ENCODE data around the gene RBBP8NL.

RBBP8NL gene, protein sequence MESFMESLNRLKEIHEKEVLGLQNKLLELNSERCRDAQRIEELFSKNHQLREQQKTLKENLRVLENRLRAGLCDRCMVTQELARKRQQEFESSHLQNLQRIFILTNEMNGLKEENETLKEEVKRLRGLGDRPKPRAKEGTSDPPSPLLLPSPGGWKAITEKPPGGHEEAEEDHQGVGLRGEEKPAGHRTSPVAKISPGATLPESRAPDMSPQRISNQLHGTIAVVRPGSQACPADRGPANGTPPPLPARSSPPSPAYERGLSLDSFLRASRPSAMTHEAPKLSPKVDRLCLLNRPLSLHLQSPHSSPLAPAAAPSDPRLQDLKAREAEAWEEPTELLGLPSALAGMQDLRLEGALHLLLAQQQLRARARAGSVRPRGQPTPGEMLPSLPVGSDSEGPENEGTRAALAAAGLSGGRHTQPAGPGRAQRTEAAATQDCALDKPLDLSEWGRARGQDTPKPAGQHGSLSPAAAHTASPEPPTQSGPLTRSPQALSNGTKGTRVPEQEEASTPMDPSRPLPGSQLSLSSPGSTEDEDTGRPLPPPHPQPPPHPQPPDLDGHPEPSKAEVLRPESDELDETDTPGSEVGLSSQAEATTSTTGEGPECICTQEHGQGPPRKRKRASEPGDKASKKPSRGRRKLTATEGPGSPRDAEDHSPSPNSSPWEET

DNA sequence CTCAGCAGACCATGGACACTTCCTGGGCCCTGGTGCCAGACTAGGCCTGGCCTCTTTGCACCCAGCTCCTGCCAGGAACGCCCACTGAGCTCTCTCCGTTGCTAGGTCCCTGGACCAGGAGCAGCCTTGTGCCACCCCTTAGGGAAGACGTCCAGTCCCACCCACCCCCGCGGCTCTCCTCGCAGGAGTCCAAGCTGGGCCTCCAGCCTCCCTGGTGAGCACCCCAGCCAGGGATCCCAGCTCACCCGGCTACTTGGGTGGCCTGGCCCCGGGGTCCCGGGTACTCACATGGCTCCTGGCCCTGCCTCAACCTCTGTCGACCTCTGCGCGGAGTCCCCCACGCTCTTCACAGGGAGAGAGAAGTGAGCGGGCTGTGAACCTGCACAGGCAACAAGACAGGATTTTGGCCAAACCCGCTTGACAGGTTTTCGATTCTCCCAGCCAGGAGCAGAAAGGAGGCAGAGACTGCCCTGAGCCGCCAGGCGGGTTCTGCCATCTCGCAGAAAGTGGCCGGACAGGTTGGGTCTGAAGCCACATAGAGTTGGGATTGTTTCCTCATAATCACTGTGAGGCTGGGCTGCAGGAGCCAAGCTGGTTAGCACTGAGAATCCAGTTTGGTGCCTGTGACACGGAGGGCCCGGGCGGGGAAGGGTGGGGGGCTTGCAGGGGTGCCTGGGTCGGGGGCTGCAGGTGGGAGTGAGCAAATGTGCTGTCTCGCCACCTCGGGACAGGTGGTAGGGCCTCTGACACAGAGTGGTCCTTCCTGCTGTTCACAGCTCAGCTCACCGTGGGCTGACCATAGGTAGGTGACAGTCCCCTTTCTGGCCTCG lies at the start of gene RBBP8NL:
Gene RBBP8NL, minus strand, starts transcription at position 368 of the 830 bp plus-strand sequence. CDS start 7,892 bp downstream, outside the sequence.
- no peak for DNase-seq (ENCODE audit: low read depth in 3 of 3)

DNA sequence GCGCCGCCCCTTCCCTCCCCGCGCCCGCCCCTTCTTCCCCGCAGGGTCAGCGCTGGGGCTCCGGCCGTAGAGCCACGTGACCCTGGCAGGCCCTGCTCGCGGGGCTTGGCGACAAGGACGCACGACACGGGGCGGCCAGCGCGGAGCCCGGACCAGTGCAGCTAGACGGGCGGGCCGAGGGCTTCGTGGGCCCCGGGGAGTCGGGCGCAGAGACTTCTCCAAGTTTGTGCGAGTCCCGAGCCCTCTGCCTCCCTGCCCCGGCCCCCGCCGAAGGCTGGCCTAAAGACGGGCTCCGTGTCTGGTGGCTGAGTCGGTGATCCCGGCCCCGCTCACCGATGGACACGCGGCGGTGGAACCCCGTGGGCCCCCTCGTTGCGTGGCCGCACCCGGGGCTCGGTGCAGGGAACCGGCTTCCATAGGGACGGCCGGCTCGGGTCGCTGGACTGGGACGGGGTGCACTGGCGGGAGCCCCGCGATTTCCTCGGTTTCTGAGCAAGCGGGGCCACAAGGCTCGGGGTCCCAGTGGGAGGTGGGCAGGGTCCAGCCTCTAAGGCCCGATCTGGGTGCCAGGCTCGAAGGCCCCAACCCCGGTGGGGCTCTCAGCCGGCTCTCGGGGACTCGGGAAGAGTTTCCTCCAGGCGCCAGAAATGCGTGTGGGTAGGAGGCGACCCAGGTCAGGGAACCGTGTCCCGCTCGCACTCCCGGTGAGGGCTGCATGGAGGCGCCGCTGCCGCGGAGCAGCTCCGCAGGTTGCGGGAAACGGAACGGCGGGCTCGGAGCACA lies 48.9 kb upstream of the RBBP8NL start:
- DNase-seq (ENCODE audit: low read depth in 3 of 3): no peak

DNA sequence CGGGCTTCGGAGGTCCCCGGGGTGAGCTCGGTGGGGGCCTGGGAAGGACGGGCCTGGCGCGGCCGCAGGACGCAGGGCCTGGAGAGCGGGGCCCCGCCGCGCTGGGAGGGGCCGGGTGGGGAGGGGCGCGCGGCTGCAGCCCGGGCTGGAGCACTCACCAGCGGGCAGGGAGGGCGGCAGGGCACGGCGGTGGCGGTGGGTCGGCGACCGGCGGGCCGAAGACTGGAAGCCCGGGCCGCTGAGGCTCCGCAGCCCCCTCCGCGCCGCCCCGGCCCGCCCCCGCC lies 48.4 kb upstream of the RBBP8NL start, which contains the start of gene GATA5:
Gene GATA5, minus strand, starts transcription at position 224 of the 284 bp plus-strand sequence. CDS start 474 bp downstream, outside the sequence.
- DNase-seq (ENCODE audit: low read depth in 3 of 3): no peak

DNA sequence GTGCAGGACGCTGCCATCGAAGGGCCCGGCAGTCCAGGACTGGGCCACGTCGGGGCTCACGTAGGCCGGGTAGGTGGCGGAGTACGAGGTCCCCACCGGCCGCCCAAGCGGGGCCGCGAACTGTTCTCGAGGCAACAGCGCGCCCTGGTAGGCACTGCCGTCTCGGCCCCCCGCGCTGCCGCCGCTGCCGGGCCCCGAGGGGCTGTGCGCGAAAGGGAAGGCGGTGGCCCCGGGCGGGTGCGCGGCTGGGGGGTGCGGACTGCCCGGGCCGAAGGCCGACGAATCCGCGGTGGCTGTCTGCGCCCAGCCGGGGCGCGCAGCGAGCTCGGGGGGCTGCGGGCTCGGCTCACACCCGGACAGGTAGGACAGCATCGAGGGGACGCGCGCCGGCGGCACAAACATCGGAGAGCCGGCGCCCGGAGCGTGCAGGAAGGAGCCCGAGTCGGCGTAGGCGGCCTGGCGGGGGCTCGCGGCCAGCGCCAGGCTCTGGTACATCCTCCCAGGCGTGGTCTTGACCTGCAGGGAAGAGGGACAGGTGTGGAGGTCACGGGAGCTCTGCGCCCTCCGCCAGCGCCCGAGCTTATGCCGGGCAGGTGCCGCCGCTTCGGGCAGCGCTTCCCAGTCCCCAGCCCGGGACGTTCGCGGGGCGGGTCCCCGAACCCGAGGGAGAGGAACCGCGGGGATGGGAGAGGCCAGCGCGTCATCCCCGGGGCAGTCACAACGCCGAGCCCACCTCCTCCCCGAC lies 47.9 kb upstream of the RBBP8NL start:
- DNase-seq (ENCODE audit: low read depth in 3 of 3): no peak

DNA sequence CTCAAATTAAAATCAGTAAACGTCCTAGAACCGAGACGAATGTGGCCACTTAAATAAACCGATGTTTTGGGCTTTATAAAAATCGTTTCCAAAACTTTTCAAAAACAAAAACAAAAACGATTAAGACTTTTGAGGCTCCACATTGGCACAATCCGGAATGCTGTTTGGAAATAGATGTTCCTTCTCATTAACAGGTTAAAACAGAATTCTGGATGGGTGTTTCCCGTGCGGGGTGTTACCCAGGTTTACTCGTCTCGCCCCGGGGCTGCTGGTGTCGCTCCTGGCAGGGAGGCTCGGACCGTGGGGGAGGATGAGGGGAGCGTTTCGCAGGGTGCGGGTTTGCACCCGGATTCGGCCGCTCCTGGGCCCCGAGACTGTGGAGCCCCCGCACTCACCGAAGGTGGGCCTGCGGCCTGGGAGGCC lies 47.3 kb upstream of the RBBP8NL start:
- DNase-seq (ENCODE audit: low read depth in 3 of 3): no peak

DNA sequence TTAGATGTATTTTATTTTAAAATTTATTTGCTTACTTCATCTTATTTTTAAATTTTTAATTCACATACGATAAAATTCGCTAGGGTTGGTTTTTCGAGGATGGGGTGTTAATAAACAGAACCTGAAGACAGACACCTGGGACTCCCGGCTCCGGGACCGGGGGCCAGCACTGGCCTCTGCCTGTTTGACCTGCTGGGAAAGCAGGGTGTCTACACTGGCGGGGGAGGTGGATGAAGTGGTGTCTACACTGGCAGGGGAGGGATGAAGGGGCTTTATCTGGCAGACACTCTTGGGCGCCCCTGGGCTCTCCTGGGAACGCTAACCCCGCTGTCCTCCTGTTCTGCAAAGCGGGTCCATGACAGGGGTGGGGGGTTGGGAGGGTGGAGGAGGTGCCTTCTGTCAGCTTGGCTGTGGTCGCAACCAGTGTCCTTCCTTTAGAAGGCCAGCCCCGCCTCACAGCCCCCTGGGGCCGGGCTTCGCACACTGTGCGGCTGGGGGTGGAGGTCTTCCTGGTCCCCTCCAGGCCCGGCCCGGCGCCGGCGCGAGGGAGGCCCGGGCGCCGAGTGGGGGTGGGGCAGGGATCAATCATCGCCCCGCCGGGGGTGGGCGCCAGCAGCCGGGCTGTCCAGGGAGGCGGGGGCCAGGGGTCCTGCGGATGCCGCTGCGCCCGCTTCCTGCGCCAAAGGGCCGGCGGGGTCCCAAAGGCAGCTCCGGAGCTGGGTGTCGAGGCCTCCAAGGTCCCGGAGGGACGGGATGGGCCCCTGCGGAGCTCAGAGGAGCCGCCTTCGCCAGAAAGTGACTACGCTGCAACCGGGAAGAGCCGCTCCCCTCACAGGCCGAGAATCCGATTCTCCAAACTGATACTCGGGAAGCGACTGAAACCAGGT lies 46.6 kb upstream of the RBBP8NL start:
- no peak for DNase-seq (ENCODE audit: low read depth in 3 of 3)

DNA sequence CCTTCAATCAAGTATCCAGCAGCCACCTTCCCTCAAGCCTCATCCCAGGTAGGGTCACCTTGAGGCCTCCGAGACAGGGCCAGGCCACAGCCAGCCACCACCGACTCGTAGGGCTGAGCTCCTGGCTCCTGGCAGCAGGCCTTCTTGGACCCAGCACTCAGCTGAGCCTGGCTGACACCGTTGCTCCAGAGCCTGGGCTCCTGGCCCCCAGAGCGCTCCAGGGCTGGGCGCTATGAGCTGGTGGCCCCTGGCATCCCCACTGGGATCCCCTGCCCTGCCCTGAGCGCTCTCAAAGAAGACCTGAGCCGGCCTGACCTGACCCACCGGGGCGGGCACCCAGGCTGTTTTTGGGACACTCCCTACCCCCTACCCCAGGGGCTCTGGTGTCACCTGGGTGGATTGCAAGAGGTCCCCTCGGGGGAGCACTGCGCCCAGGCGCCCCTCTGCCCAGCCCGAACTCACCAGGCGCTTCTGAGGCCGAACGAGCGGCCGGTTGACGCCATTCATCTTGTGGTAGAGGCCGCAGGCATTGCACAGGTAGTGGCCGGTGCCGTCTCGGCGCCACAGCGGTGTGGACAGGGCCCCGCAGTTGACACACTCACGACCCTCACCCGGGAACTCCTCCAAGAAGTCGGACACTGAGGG lies 45.7 kb upstream of the RBBP8NL start:
- DNase-seq (ENCODE audit: low read depth in 3 of 3): no peak

DNA sequence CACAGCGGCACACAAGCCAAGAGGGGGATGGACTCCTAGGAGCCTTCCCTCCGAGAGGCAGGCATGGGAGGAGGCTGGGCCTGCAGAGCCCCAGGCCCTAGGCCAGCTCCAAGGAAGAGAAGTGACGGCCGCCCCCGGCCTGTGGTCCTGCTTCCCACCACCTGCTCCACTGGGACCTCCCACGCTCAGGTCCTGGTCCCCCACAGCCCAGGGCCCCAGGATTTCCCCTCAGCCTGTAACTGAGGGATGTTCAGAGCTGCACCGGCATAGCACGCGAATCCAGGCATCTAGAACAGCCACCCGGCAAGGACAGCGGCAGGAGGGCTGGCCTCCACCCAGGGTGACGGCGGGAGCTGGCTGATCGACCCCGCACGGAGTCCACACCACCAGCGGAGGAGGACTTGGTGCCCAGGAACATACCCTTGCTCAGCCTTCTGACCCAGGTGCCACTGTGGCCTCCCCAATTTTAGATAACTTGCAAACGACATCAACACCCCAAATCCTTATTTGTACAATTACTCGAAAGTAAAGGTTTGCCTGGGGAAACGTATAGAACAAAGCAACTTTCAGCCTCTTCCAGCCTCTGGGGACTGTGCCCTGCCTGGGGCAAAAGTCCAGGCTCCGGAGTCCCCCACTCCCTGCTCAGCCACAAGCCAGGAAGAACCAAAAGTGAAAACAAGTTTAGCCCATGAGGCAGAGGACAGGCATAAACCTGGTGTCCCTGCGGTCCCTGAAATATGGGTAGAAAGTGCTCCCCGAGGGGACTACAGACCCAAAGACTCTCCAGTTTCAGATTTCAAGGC lies 45.0 kb upstream of the RBBP8NL start:
- DNase-seq (ENCODE audit: low read depth in 3 of 3): no peak

DNA sequence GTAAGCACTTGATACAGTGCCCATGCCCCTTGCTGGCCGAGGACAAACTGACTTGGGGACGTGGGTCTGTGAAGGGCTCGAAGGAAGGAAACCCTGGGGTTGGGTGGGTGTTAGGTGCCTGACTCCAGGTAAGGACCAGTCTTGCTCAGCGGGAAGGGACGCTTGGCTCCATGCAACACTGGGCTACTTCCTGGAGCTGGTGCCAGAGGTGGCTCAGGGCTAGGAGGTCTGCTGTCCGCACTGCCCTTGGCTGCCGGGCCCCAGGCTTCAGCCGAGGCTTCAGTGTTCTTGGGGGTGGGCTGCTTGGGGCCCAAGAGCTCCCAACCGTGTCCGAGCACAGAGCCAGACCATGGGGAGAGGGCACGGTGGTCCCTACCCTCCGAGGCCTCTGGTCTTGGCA lies 43.1 kb upstream of the RBBP8NL start:
- no peak for DNase-seq (ENCODE audit: low read depth in 3 of 3)

DNA sequence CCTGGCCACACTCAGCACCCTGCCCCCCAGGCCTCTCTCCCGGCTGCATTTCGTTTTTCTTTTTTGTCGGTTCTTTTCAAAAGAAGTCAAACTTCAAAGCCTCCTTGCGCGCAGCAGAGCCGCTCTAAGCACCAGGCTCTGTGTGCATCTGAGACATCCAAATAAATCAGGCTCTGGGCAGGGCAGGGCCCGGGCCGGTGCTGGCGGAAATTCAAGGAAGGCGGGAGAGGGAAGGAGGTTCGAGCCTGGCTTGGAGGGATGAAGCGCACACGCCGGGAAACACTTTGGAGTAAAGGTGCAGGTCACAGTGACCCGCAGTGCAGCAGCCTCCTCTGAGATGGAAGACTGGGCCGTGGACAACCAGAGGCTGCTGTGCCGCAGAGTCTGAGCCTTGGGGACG lies 42.7 kb upstream of the RBBP8NL start:
- DNase-seq (ENCODE audit: low read depth in 3 of 3): no peak

DNA sequence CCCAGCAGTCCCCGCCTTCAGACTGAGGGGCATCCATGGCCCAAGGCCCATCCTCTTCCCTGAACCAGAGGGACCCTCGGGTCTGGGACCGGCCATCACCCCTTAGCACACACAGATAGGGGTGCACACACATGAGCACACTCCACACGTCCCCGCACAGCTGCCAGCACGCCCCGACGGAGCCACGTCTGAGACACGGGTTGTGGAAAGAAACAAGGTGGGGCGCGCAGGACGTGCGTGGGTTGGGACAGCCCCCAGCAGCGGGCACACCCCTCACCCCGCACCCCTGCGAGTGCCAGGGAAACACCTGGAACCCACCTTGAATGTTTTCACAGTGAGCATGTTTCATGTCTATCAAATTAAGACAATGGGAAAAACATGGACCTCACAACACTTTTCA lies 42.0 kb upstream of the RBBP8NL start:
- DNase-seq (ENCODE audit: low read depth in 3 of 3): no peak

DNA sequence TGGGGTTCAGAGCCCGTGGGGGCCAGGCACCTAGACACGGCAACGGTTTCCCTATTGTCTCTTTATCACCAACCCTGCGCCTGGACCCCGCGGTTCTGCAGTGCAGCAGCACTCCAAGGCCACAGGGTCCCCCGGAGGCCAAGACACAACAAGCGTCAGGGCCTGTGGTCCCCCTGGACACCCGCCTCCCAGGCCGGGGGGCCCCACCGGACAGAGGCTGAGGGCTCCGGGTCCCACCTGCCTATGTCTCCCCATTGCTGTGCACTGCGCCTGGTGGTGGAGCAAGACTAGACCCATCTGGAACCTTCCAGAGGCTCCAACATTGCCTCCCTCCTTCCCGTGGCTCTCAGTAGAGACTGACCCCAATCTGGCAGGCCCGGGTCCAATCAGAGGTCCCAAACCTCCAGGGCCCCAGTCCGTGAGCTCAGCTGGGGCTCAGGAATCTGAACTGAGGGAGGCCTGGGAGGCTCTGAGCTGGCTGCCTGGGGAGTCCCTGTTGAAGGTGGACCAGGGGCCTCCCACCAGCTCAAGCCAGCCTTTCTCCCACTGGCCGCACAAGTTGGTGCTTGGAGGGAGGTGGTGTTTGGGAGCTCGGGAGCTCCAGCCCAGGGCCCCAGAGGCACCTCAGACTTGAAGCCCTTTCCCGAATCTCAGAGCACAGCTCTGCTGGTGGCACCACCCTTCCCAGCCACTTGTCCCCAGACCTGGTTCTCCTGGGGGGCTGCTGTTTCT lies 39.6 kb upstream of the RBBP8NL start:
- no peak for DNase-seq (ENCODE audit: low read depth in 3 of 3)

DNA sequence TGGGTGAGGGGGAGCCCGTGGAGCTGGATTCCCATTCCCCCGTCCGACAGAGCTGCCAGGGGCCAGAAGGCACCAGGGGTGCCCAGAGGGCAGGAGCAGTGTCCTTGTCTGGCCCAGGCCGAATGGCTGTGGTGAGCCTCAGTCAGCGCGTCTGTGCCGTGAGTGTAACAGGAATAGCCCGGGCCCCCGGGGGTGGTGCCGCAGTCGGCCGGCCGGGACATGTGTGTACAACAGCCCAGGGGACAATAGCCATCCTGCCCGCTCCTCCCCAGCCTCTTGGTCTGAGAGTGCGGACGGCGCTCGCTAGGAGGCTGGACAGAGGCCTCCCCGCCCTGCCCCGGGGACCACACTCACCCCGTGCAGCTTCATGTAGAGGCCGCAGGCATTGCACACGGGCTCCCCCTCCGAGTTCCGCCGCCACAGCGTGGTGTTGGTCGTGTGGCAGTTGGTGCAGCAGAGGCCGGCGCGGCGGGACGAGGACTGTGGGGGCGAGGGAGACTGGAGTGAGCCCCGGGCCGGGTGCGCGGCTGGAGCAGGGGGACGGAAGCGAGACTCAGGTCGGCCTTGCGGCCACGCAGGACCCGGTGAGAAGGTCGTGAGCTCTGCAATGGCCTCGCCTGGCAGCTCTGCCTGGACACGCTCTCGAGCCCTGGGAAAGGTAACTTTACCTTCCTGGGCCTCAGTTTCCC lies 38.9 kb upstream of the RBBP8NL start:
- no peak for DNase-seq (ENCODE audit: low read depth in 3 of 3)

DNA sequence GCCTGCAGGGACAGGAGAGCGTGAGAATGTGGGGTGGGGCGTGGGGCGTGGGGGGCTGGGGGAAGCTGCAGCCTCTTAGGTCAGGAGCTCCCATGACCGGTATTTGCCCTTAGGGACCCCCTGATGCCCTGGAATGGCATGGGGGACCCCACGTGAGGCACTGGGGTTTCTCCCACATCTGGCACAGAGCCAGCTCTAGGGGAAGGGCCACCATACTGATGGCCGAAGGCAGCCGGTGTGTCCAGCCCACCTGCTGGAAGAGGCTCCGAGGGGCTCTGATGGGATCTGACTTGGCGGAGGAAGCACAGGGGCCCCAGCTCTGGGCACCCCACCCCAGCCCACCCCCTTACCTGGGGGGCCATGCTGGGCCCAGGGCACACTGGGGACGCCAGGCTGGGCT lies 37.7 kb upstream of the RBBP8NL start:
- DNase-seq (ENCODE audit: low read depth in 3 of 3): no peak

DNA sequence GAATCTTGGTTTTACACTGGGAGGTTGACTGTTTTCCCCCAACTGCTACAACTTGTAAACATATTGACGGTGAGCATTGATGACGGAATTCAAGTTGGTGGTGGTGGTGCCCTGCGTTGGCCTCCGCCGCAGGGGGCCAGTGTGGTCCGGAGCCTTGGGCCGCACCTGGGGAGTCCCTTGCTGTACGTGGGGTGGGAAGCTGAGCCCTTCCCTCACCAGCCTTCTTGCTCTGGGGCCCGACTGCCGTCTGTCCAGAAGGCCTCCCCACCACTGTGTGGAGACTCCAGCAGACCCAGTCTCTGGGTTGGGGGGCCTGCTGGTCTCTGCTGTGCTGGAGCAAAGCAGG lies 37.1 kb upstream of the RBBP8NL start:
- DNase-seq (ENCODE audit: low read depth in 3 of 3): no peak

DNA sequence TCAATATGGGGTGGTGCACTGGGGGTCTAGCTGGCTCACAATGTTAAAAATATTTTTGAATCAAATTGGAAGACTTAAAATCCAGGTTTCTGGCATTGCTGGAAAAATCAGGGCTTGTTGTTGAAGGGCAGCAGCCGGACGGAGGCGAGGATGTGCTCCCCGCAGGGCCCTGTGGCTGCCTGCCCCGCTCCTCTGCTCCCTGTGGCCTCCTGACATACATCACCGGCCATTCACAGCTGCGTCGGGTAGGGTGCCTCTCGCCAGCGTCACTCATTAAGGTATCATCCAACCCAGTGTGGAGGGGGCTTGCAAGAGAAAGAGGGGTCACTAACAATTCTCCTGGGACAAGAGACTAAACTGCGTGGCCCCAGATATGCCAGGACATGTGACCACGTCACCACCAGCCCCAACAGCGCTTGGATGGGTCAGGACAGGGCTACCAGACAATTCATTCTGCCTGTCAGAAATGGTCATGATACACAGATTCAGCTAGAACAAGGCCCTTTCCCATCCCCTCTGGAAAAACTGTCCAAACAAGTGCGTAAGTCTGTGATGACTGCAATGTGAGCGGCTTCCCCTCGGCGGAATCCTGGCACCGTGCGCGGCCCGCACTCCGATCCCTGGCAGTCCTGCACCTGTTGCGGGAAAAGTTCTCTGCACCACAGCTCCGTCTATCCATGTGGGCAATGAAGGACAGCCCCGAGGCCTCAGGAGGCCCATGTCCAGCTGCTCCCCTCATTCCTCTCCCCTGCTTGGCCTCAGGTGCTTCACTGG lies 36.5 kb upstream of the RBBP8NL start:
- DNase-seq (ENCODE audit: low read depth in 3 of 3): no peak

All from stimulated activated CD4-positive, alpha-beta T cell treated with anti-CD3 and anti-CD28 coated beads, TNF-alpha, amount 100 ng/mL, for 48 hours (primary cell).